ENCODE measurements around the gene TRMT44. TPM values are rescaled to one million over a fixed set of nuclear protein-coding genes. Genes with fewer than 3 reads are reported as not detected.

TRMT44 gene
- total RNA-seq, 1 donor from 2014 or later = 24.2 TPM

- peaks cover 25% of the 10 kb centered on the region for H3K36me3 ChIP-seq
- no peaks in the 10 kb centered on the region for H3K9me3 ChIP-seq
- ATAC-seq (no peak), DNase-seq (no peak)
- intact Hi-C loops (cut with DNase I) = no loop called here
- no peaks in the 10 kb centered on the region for H3K27me3 ChIP-seq
- H3K4me3 ChIP-seq = no peak overlapping the region
- H3K27ac ChIP-seq = no peak overlapping the region
- TF ChIP-seq CTCF (IDR thresholded peaks at IDR 0.05) = no peak
- H3K4me1 ChIP-seq = peaks cover 13% of the 10 kb centered on the region
These were observed 30.8 kb downstream of the TRMT44 start for GRCh38 chr4:8471211-8471875.

- Histone ChIP-seq H3K9me3 (no peaks in the 10 kb centered on the region), H3K36me3 (peaks cover 24% of the 10 kb centered on the region), H3K4me3 (no peak overlapping the region), H3K27me3 (no peaks in the 10 kb centered on the region), H3K27ac (peak overlapping the region; percentile 69), H3K4me1 (peaks cover 13% of the 10 kb centered on the region)
- intact Hi-C loops (cut with DNase I) = no loop called here
- DNase-seq = no peak
- no peak for TF ChIP-seq CTCF (IDR thresholded peaks at IDR 0.05)
- no peak for ATAC-seq
These were observed 31.6 kb downstream of the TRMT44 start for GRCh38 chr4:8472158-8472688.

GRCh38 chr4:8472689-8473197 is 32.2 kb downstream of the TRMT44 start:
- Histone ChIP-seq H3K27me3 (no peaks in the 10 kb centered on the region), H3K4me1 (peaks cover 13% of the 10 kb centered on the region), H3K9me3 (no peaks in the 10 kb centered on the region), H3K4me3 (no peak overlapping the region), H3K36me3 (peaks cover 24% of the 10 kb centered on the region), H3K27ac (peak overlapping the region; percentile 69)
- intact Hi-C loops (cut with DNase I) = no loop called here
- TF ChIP-seq CTCF (IDR thresholded peaks at IDR 0.05) = no peak
- no peak for DNase-seq
- no peak for ATAC-seq

GRCh38 chr4:8473198-8473919 is 32.8 kb downstream of the TRMT44 start:
- DNase-seq = no peak
- TF ChIP-seq CTCF (IDR thresholded peaks at IDR 0.05) = no peak
- Histone ChIP-seq H3K4me1 (peaks cover 13% of the 10 kb centered on the region), H3K4me3 (no peak overlapping the region), H3K9me3 (no peaks in the 10 kb centered on the region), H3K27ac (peak overlapping the region; percentile 69), H3K27me3 (no peaks in the 10 kb centered on the region), H3K36me3 (peaks cover 18% of the 10 kb centered on the region)
- intact Hi-C loops (cut with DNase I) = no loop called here
- no peak for ATAC-seq

- no peak for TF ChIP-seq CTCF (IDR thresholded peaks at IDR 0.05)
- Histone ChIP-seq H3K9me3 (no peaks in the 10 kb centered on the region), H3K36me3 (peaks cover 14% of the 10 kb centered on the region), H3K27ac (peak overlapping the region; percentile 69), H3K4me1 (peaks cover 13% of the 10 kb centered on the region), H3K27me3 (no peaks in the 10 kb centered on the region), H3K4me3 (no peak overlapping the region)
- DNase-seq (no peak), ATAC-seq (no peak)
- intact Hi-C loops (cut with DNase I) = no loop called here
These were observed 33.5 kb downstream of the TRMT44 start for GRCh38 chr4:8473920-8474590.

Measured in upper lobe of right lung (tissue), 1 donor.